HG03097 (cell line): ENCODE measurements around the gene SWT1.
"Not testable (repeated sequence)": the region's sequence is repeated elsewhere in the genome, so short reads cannot be mapped to it uniquely, and the experiment has no call there.

ENCODE experiments used
- ATAC-seq: cut with Tn5 transposase; IDR thresholded peaks from one replicate; pipeline ENCODE4 v1.9.1; 2021; ENCODE audit not compliant: unreplicated experiment, low FRiP score

SWT1 gene

GRCh38 chr1:185162491-185162890 is 5.5 kb downstream of the SWT1 start:
- no peak for ATAC-seq

- no peak for ATAC-seq
These were observed 9.1 kb downstream of the SWT1 start for GRCh38 chr1:185166106-185166505.

GRCh38 chr1:185170291-185170848 is 13.4 kb downstream of the SWT1 start:
- ATAC-seq = peak; percentile 82

- ATAC-seq = no peak
These were observed 36.8 kb downstream of the SWT1 start for GRCh38 chr1:185193756-185194155.

- not testable (repeated sequence) for ATAC-seq
These were observed 41.7 kb downstream of the SWT1 start for GRCh38 chr1:185198712-185199111.

- no peak for ATAC-seq
These were observed 43.9 kb downstream of the SWT1 start for GRCh38 chr1:185200889-185201288.

GRCh38 chr1:185207170-185207569 is 50.2 kb downstream of the SWT1 start:
- no peak for ATAC-seq

GRCh38 chr1:185207980-185208602 is 51.1 kb downstream of the SWT1 start:
- no peak for ATAC-seq

- ATAC-seq = no peak
These were observed 51.7 kb downstream of the SWT1 start for GRCh38 chr1:185208626-185209180.

- ATAC-seq = not testable (repeated sequence)
These were observed 52.4 kb downstream of the SWT1 start for GRCh38 chr1:185209357-185209756.

- ATAC-seq = no peak
These were observed 56.1 kb downstream of the SWT1 start for GRCh38 chr1:185213091-185213490.

GRCh38 chr1:185215911-185216310 is 58.9 kb downstream of the SWT1 start:
- ATAC-seq = no peak

GRCh38 chr1:185224132-185224531 is 67.2 kb downstream of the SWT1 start:
- no peak for ATAC-seq

- no peak for ATAC-seq
These were observed 70.2 kb downstream of the SWT1 start for GRCh38 chr1:185227161-185227560.

- no peak for ATAC-seq
These were observed 72.0 kb downstream of the SWT1 start for GRCh38 chr1:185228979-185229378.

- no peak for ATAC-seq
These were observed 73.0 kb downstream of the SWT1 start for GRCh38 chr1:185229981-185230380.

GRCh38 chr1:185232874-185233273 is 75.9 kb downstream of the SWT1 start:
- ATAC-seq = no peak

GRCh38 chr1:185234183-185234582 is 77.2 kb downstream of the SWT1 start:
- not testable (repeated sequence) for ATAC-seq

GRCh38 chr1:185237176-185237575 is 80.2 kb downstream of the SWT1 start:
- ATAC-seq = not testable (repeated sequence)

GRCh38 chr1:185237661-185238060 is 80.7 kb downstream of the SWT1 start:
- ATAC-seq = no peak

GRCh38 chr1:185238447-185238846 is 81.5 kb downstream of the SWT1 start:
- no peak for ATAC-seq

- no peak for ATAC-seq
These were observed 82.9 kb downstream of the SWT1 start for GRCh38 chr1:185239861-185240260.
